Small intestine (tissue), 7 donors: ENCODE data around the gene SHROOM3. TPM values are rescaled to one million over a fixed set of nuclear protein-coding genes. Genes with fewer than 3 reads are reported as not detected.
A peak's percentile ranks its signal among the peaks of the same experiment; 100 is the strongest.

Source experiments
- DNase-seq, 2 donors: peaks; one replicate each; pipeline versions ENCODE4 v3.0.0 to v3.0.0-alpha.2; 2013
- FAIRE-seq: peaks from 2 replicates; lab custom pipeline; 2012; peaks lifted over from hg19 to GRCh38; lab: Jason Lieb, UNC
- H3K27ac ChIP-seq, 3 donors: one replicate each; pipeline ENCODE4 v1.5.1; 2013; ENCODE audit warnings: low read length in 2 of 3, mild to moderate bottlenecking in 2 of 3, control low read depth in 1 of 3, inconsistent platforms in 1 of 3, low read depth in 1 of 3, moderate library complexity in 1 of 3
- H3K27me3 ChIP-seq, 3 donors: one replicate each; pipeline ENCODE4 v1.6.1; 2013; ENCODE audit warnings: low read length in 3 of 3, inconsistent platforms in 1 of 3; ENCODE audit not compliant: control insufficient read depth in 3 of 3, insufficient read depth in 3 of 3
- H3K36me3 ChIP-seq, 3 donors: one replicate each; pipeline ENCODE4 v1.6.1; 2013; ENCODE audit warnings: low read length in 3 of 3, inconsistent platforms in 1 of 3, low read depth in 1 of 3, mild to moderate bottlenecking in 1 of 3, moderate library complexity in 1 of 3; ENCODE audit not compliant: control insufficient read depth in 3 of 3, insufficient read depth in 2 of 3
- H3K4me1 ChIP-seq, 3 donors: one replicate each; pipeline ENCODE4 v1.6.1; 2013; ENCODE audit warnings: low read length in 2 of 3, inconsistent platforms in 1 of 3, low read depth in 1 of 3, mild to moderate bottlenecking in 1 of 3, moderate library complexity in 1 of 3; ENCODE audit not compliant: control insufficient read depth in 3 of 3, insufficient read depth in 2 of 3
- H3K4me3 ChIP-seq, 3 donors: one replicate each; pipeline ENCODE4 v1.5.1; 2013; ENCODE audit warnings: low read length in 3 of 3, control low read depth in 1 of 3, inconsistent platforms in 1 of 3, low read depth in 1 of 3, mild to moderate bottlenecking in 1 of 3, moderate library complexity in 1 of 3
- H3K9me3 ChIP-seq, 2 donors: one replicate each; pipeline ENCODE4 v1.6.1; 2013; ENCODE audit warnings: low read depth in 1 of 2, low read length in 1 of 2; ENCODE audit not compliant: control insufficient read depth in 2 of 2, insufficient read depth in 1 of 2
- whole genome bisulfite sequencing, 3 donors: extraction: QIAGEN DNeasy Blood & Tissue Kit; methylation state at CpG; one replicate each; pipeline ENCODE4 v1.1.7; 2013; 5-methylcytosine and 5-hydroxymethylcytosine counted together
- polyA plus RNA-seq, 4 donors: library from polyadenylated mRNA; stranded (reverse) in 3 of 4; unstranded in 1 of 4; fragments of 200-250 nt in 3 of 4; fragments of 120-200 nt in 1 of 4; gene quantifications; one replicate each; pipeline versions ENCODE4 v1.2.1 to v1.2.3, GENCODE V29; 2013
- donor health status: healthy with polysubstance abuse.
- donor health status: control.
- donor health status: control.
- donor health status: Bipolar disorder and iron deficiency.
- donor health status: healthy.

SHROOM3 gene
- polyA plus RNA-seq, 4 donors = 21.6 to 52.5 (median 27.8) TPM

DNA sequence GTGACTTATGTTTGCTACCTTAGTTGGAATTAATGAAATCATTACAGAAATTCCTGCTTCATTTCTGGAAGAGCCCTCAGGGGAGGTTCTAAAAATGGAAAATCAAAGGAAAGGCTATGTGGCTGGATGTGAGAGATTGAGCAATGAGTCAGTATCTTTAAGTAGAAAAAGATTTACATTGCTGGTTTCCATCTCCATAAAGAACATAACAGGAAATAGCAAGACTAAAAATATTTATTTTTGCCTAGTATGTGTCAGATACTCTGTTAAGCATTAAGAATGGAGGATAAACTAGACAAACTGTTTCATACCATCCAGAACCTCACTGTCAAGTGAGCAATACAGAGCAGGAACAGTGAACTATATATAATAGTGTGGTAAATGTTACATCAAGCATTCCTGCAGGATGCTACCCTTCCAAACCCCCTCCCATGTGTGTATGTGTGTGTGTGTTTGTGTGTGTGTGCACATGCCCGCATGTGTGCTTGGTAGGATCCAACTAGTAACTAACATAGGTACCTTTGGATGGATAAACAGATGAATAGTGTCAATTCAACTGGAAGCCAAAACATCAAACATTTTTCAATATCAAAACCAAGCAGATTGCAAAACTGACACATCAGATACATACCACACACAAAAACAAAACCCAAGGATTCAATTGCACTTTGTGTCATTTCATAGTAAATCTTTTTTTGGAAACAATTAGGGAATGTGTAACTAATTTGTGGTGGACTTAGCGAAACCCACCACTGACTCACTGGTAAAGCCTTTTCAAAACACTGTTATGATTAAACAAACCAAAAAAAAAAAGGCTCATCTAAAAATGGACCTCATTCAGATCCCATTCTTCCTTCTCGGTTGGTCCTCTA is 223.4 kb downstream of the SHROOM3 start:
- peaks cover 0 to 4% (median 3%) of the 10 kb centered on the region in 3 donors for H3K4me1 ChIP-seq
- H3K36me3 ChIP-seq = peaks cover 0 to 5% (median 0%) of the 10 kb centered on the region in 3 donors
- WGBS, 3 donors = 78 to 90% (median 79%) methylated on average over 3 of the region's 3 CpGs
- peak overlapping the region in 1 of 3 donors; percentile 33 for H3K27ac ChIP-seq
- H3K4me3 ChIP-seq = no peak overlapping the region
- H3K9me3 ChIP-seq = no peaks in the 10 kb centered on the region
- H3K27me3 ChIP-seq = no peaks in the 10 kb centered on the region
- DNase-seq = no peak
- FAIRE-seq = no peak

GRCh38 chr4:76659103-76659490 is 224.1 kb downstream of the SHROOM3 start:
- Histone ChIP-seq H3K4me3 (no peak overlapping the region), H3K27ac (peak overlapping the region in 1 of 3 donors; percentile 33), H3K9me3 (no peaks in the 10 kb centered on the region), H3K4me1 (peaks cover 0 to 9% (median 5%) of the 10 kb centered on the region in 3 donors), H3K36me3 (peaks cover 0 to 3% (median 0%) of the 10 kb centered on the region in 3 donors), H3K27me3 (no peaks in the 10 kb centered on the region)
- DNase-seq = no peak
- no peak for FAIRE-seq
- 70 to 93% (median 87%) methylated on average over 1 of the region's 1 CpG for WGBS, 3 donors

- WGBS, 3 donors = 23 to 80% (median 48%) methylated on average over 1 of the region's 1 CpG
- no peak for FAIRE-seq
These were observed 228.8 kb downstream of the SHROOM3 start for GRCh38 chr4:76663824-76664223.

DNA sequence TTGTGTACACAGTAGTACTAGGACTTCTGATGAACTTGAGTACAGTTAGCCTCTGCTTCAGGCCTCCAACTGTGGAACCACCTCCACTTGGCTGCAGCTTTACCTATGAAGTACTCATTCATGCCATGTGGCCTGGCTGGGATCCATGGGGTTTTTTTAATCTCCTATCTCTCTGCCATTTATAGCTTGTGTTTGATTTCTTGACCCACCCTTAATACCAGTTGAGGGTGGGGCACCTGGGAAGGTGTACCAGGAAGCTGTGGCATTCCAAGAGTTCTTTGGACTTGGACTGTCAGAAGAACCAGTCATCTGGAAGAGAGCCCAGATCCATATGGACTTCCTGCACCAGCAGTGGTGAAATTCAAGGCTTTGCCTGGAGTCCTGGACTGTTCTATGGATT is 230.1 kb downstream of the SHROOM3 start:
- H3K36me3 ChIP-seq = peaks cover 0 to 3% (median 0%) of the 10 kb centered on the region in 3 donors
- peak; percentile 90 to 100 for DNase-seq

More at GRCh38 chr4:76663824-76664223, 228.8 kb downstream of the SHROOM3 start:
- Histone ChIP-seq H3K4me1 (peaks cover 8 to 39% (median 14%) of the 10 kb centered on the region in 3 donors), H3K27me3 (no peaks in the 10 kb centered on the region), H3K9me3 (no peaks in the 10 kb centered on the region), H3K36me3 (peaks cover 0 to 6% (median 0%) of the 10 kb centered on the region in 3 donors), H3K27ac (peak overlapping the region; percentile 69 to 92 (median 80)), H3K4me3 (no peak overlapping the region)
- peak; percentile 62 to 90 for DNase-seq

GRCh38 chr4:76665721-76666120 is 230.7 kb downstream of the SHROOM3 start:
- H3K4me3 ChIP-seq = no peak overlapping the region
- peaks cover 8 to 39% (median 14%) of the 10 kb centered on the region in 3 donors for H3K4me1 ChIP-seq
- H3K36me3 ChIP-seq = peaks cover 0 to 3% (median 0%) of the 10 kb centered on the region in 3 donors
- FAIRE-seq = no peak
- no peaks in the 10 kb centered on the region for H3K9me3 ChIP-seq
- no peaks in the 10 kb centered on the region for H3K27me3 ChIP-seq
- peak in 1 of 2 donors; percentile 55 for DNase-seq
- peak overlapping the region; percentile 69 to 92 (median 86) for H3K27ac ChIP-seq
- 28 to 70% (median 51%) methylated on average over 4 of the region's 4 CpGs for WGBS, 3 donors

More for the DNA sequence above, 230.1 kb downstream of the SHROOM3 start:
- Histone ChIP-seq H3K4me1 (peaks cover 8 to 39% (median 14%) of the 10 kb centered on the region in 3 donors), H3K27me3 (no peaks in the 10 kb centered on the region), H3K9me3 (no peaks in the 10 kb centered on the region), H3K27ac (peak overlapping the region; percentile 69 to 92 (median 86)), H3K4me3 (no peak overlapping the region)
- peak; percentile 49 for FAIRE-seq

DNA sequence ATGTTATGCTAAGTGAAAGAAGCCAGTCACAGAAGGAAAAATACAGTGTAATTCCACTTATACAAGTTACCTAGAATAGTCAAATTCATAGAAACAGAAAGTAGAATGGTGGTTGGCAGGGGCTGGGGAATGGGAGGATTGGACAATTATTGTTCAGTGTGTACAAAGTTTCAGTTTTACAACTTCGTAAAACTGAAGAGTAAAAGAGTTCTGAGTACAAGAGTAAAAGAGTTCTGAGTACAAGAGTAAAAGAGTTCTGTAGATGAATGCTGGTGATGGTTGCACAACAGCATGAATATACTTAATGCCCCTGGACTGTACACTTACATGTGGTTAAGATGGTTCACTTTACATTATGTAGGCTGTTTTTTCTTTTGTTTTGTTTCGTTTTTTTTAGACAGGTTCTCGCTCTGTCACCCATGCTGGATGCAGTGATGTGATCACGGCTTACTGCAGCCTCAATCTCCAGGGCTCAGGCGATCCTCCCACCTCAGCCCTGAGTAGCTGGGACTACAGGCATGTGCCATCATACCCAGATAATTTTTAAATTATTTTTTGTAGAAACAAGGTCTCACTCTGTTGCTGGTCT is 232.0 kb downstream of the SHROOM3 start:
- Histone ChIP-seq H3K4me3 (no peak overlapping the region), H3K36me3 (peaks cover 0 to 7% (median 0%) of the 10 kb centered on the region in 3 donors), H3K4me1 (peaks cover 8 to 39% (median 14%) of the 10 kb centered on the region in 3 donors), H3K9me3 (no peaks in the 10 kb centered on the region), H3K27me3 (no peaks in the 10 kb centered on the region), H3K27ac (peak overlapping the region; percentile 69 to 86 (median 76))
- FAIRE-seq (no peak), DNase-seq (peak; percentile 61 to 70)
- 40 to 60% (median 54%) methylated on average over 5 of the region's 5 CpGs for WGBS, 3 donors

- WGBS, 3 donors = 90 to 97% (median 96%) methylated on average over 2 of the region's 2 CpGs
- peaks cover 0 to 7% (median 0%) of the 10 kb centered on the region in 3 donors for H3K36me3 ChIP-seq
- DNase-seq (no peak), FAIRE-seq (no peak)
- no peaks in the 10 kb centered on the region for H3K27me3 ChIP-seq
- no peak overlapping the region for H3K4me3 ChIP-seq
- H3K27ac ChIP-seq = no peak overlapping the region
- peaks cover 5 to 25% (median 13%) of the 10 kb centered on the region in 3 donors for H3K4me1 ChIP-seq
- no peaks in the 10 kb centered on the region for H3K9me3 ChIP-seq
These were observed 235.6 kb downstream of the SHROOM3 start for GRCh38 chr4:76670631-76671030.

GRCh38 chr4:76673362-76673761 is 238.3 kb downstream of the SHROOM3 start:
- no peaks in the 10 kb centered on the region for H3K9me3 ChIP-seq
- WGBS, 3 donors = 95 to 100% (median 100%) methylated on average over 1 of the region's 1 CpG
- H3K4me3 ChIP-seq = no peak overlapping the region
- peaks cover 3 to 18% (median 8%) of the 10 kb centered on the region in 3 donors for H3K4me1 ChIP-seq
- H3K36me3 ChIP-seq = peaks cover 0 to 4% (median 0%) of the 10 kb centered on the region in 3 donors
- no peak for DNase-seq
- no peaks in the 10 kb centered on the region for H3K27me3 ChIP-seq
- H3K27ac ChIP-seq = no peak overlapping the region
- FAIRE-seq = no peak
